DND-41 (cell line): Measurements from ENCODE around the gene PHKB.
"Not testable (repeated sequence)": the region's sequence is repeated elsewhere in the genome, so short reads cannot be mapped to it uniquely, and the experiment has no call there.

Experiments used
- ATAC-seq: fragments of 200-7000 bp; cut with Tn5 transposase; 3 replicates; pipeline ENCODE4 v1.9.1; 2021; ENCODE audit warnings: low read depth; ENCODE audit not compliant: insufficient read depth
- DNase-seq: peaks from one replicate; pipeline ENCODE4 v3.0.0-alpha.2; 2020
- H2AFZ ChIP-seq: 2 replicates; pipeline ENCODE4 v1.6.0; 2012; ENCODE audit warnings: low read depth, low read length
- H3K27ac ChIP-seq: 2 replicates; pipeline ENCODE4 v1.5.1; 2012; ENCODE audit warnings: low read length, inconsistent platforms
- H3K27me3 ChIP-seq: fragments of 200-600 bp; sonication (generic); 2 replicates; pipeline ENCODE4 v1.6.0; 2012; ENCODE audit warnings: low read length, mild to moderate bottlenecking, inconsistent platforms; ENCODE audit not compliant: insufficient read depth, poor library complexity
- H3K36me3 ChIP-seq: 2 replicates; pipeline ENCODE4 v1.5.1; 2012; ENCODE audit warnings: low read length, inconsistent platforms; ENCODE audit not compliant: insufficient read depth
- H3K4me1 ChIP-seq: 2 replicates; pipeline ENCODE4 v1.5.1; 2012; ENCODE audit warnings: mild to moderate bottlenecking, low read length; ENCODE audit not compliant: insufficient read depth
- H3K4me2 ChIP-seq: 2 replicates; pipeline ENCODE4 v1.6.0; 2012; ENCODE audit warnings: mild to moderate bottlenecking, moderate library complexity, low read length, inconsistent platforms; ENCODE audit not compliant: insufficient read depth
- H3K4me3 ChIP-seq, 2 experiments: fragments of 200-600 bp in 1 of 2; shearing (Covaris generic) in 1 of 2; 2 replicates each; pipeline ENCODE4 v1.5.1; 2012 to 2016; ENCODE audit warnings: inconsistent platforms in 2 of 2, low read length in 2 of 2, mild to moderate bottlenecking in 2 of 2, low read depth in 1 of 2, moderate library complexity in 1 of 2
- H3K79me2 ChIP-seq: 2 replicates; pipeline ENCODE4 v1.6.0; 2012; ENCODE audit warnings: low read length, inconsistent platforms; ENCODE audit not compliant: insufficient read depth
- H3K9ac ChIP-seq: 2 replicates; pipeline ENCODE4 v1.6.0; 2012; ENCODE audit warnings: low read depth, mild to moderate bottlenecking, inconsistent platforms, low read length, moderate library complexity
- H3K9me3 ChIP-seq: 2 replicates; pipeline ENCODE4 v1.5.1; 2012; ENCODE audit warnings: low read length, moderate library complexity, mild to moderate bottlenecking, inconsistent platforms; ENCODE audit not compliant: insufficient read depth, severe bottlenecking
- H4K20me1 ChIP-seq: 2 replicates; pipeline ENCODE4 v1.6.0; 2012; ENCODE audit warnings: low read length; ENCODE audit not compliant: insufficient read depth
- CTCF ChIP-seq: IDR thresholded peaks from 2 replicates; pipeline ENCODE4 v1.5.1; 2012; ENCODE audit warnings: borderline replicate concordance, low read length, moderate library complexity, mild to moderate bottlenecking; ENCODE audit not compliant: poor library complexity, severe bottlenecking; ENCODE audit errors: extremely low read depth
- EZH2 ChIP-seq: IDR thresholded peaks from 3 replicates; pipeline ENCODE4 v1.6.1; 2012; ENCODE audit warnings: borderline replicate concordance, low read depth, mild to moderate bottlenecking, moderate library complexity, low read length, inconsistent platforms; ENCODE audit not compliant: severe bottlenecking

Gene PHKB

DNA sequence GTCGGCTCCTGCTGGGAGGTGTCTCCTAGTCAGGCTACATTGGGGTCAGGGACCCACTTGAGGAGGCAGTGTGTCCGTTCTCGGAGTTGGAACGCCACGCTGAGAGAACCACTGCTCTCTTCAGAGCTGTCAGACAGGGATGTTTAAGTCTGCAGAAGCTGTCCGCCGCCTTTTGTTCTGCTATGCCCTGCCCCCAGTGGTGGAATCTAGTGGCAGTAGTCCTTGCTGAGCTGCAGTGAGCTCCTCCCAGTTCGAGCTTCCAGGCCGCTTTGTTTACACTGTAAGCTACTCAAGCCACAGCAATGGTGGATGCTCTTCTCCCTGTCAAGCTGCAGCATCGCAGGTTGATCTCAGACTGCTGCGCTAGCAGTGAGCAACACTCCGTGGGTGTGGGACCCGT is 36.3 kb upstream of the PHKB start:
- no peak overlapping the region for H3K4me2 ChIP-seq
- H3K27me3 ChIP-seq, result no peaks in the 10 kb centered on the region
- H3K36me3 ChIP-seq, result peaks cover 37% of the 10 kb centered on the region
- ATAC-seq (no peak), DNase-seq (no peak)
- no peak overlapping the region for H2AFZ ChIP-seq
- no peaks in the 10 kb centered on the region for H3K4me1 ChIP-seq
- H3K9me3 ChIP-seq, result no peaks in the 10 kb centered on the region
- H4K20me1 ChIP-seq, result no peaks in the 10 kb centered on the region
- H3K9ac ChIP-seq, result no peak overlapping the region
- no peak for TF ChIP-seq EZH2
- peak; percentile 5 for TF ChIP-seq CTCF
- H3K27ac ChIP-seq, result no peak overlapping the region
- no peak overlapping the region for H3K4me3 ChIP-seq
- no peaks in the 10 kb centered on the region for H3K79me2 ChIP-seq

DNA sequence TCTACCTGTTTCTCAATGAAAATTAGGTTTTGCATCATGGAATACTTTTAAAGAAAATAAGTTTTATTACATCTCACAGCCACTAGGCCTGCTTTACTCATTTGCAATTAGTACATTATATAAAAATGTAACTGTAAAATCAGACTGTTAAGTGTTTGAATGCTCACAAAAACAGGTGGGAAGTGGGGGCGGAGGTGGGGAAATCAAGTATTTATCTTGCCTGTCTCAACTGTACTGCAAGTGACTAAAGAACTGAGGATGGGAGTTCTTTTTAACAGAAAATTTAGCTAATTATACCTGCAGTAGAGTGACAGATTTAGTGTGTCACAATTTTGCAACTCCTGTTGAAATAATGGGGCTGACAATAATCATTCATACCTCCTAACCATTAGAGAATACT is 34.3 kb upstream of the PHKB start:
- Histone ChIP-seq H3K36me3 (peaks cover 38% of the 10 kb centered on the region), H3K27ac (no peak overlapping the region), H2AFZ (no peak overlapping the region), H4K20me1 (no peaks in the 10 kb centered on the region), H3K4me3 (no peak overlapping the region), H3K9ac (no peak overlapping the region), H3K79me2 (peaks cover 4% of the 10 kb centered on the region; the same call in 1 of the 2 replicates), H3K4me2 (no peak overlapping the region), H3K4me1 (no peaks in the 10 kb centered on the region), H3K27me3 (no peaks in the 10 kb centered on the region), H3K9me3 (no peaks in the 10 kb centered on the region)
- TF ChIP-seq CTCF (no peak), EZH2 (no peak)
- no peak for ATAC-seq
- DNase-seq, result no peak

GRCh38 chr16:47431960-47432359 is 29.2 kb upstream of the PHKB start:
- H3K27me3 ChIP-seq, result no peaks in the 10 kb centered on the region
- TF ChIP-seq CTCF (no peak), EZH2 (no peak)
- no peak for ATAC-seq
- no peak overlapping the region for H3K4me3 ChIP-seq
- H3K9me3 ChIP-seq, result no peaks in the 10 kb centered on the region
- H3K27ac ChIP-seq, result no peak overlapping the region
- no peaks in the 10 kb centered on the region for H3K4me1 ChIP-seq
- DNase-seq, result no peak
- H3K36me3 ChIP-seq, result peaks cover 22% of the 10 kb centered on the region
- H3K79me2 ChIP-seq, result peaks cover 17% of the 10 kb centered on the region; the same call in 1 of the 2 replicates
- H3K9ac ChIP-seq, result no peak overlapping the region
- H4K20me1 ChIP-seq, result peaks cover 5% of the 10 kb centered on the region
- H3K4me2 ChIP-seq, result no peak overlapping the region
- no peak overlapping the region for H2AFZ ChIP-seq

- H3K9ac ChIP-seq, H3K27ac ChIP-seq, H3K27me3 ChIP-seq, H3K9me3 ChIP-seq, H4K20me1 ChIP-seq, H3K4me1 ChIP-seq, H3K4me3 ChIP-seq, H2AFZ ChIP-seq, ATAC-seq, H3K4me2 ChIP-seq, DNase-seq: not testable (repeated sequence)
- peaks cover 19% of the 10 kb centered on the region; the same call in 1 of the 2 replicates for H3K79me2 ChIP-seq
- peaks cover 11% of the 10 kb centered on the region; the same call in 1 of the 2 replicates for H3K36me3 ChIP-seq
These were observed 26.9 kb upstream of the PHKB start for GRCh38 chr16:47434274-47434673.

DNA sequence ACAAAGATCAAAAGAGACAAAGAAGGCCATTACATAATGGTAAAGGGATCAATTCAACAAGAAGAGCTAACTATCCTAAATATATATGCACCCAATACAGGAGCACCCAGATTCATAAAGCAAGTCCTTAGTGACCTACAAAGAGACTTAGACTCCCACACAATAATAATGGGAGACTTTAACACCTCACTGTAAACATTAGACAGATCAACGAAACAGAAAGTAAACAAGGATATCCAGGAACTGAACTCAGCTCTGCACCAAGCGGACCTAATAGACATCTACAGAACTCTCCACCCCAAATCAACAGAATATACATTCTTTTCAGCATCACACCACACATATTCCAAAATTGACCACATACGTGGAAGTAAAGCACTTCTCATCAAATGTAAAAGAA is 21.1 kb upstream of the PHKB start:
- not testable (repeated sequence) for H2AFZ ChIP-seq, H3K79me2 ChIP-seq, H3K27ac ChIP-seq, H3K9ac ChIP-seq, H3K4me2 ChIP-seq, H4K20me1 ChIP-seq, H3K27me3 ChIP-seq, H3K9me3 ChIP-seq, ATAC-seq, H3K4me3 ChIP-seq, H3K4me1 ChIP-seq, DNase-seq, H3K36me3 ChIP-seq

DNA sequence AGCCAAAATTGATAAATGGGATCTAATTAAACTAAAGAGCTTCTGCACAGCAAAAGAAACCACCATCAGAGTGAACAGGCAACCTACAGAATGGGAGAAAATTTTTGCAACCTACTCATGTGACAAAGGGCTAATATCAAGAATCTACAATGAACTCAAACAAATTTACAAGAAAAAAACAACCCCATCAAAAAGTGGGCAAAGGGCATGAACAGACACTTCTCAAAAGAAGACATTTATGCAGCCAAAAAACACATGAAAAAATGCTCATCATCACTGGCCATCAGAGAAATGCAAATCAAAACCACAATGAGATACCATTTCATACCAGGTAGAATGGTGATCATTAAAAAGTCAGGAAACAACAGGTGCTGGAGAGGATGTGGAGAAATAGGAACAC is 18.2 kb upstream of the PHKB start:
- not testable (repeated sequence) for H3K4me3 ChIP-seq, H3K27me3 ChIP-seq, ATAC-seq, H3K79me2 ChIP-seq, H3K27ac ChIP-seq, H3K4me2 ChIP-seq, H3K9ac ChIP-seq, H3K9me3 ChIP-seq, H4K20me1 ChIP-seq, H3K4me1 ChIP-seq, H2AFZ ChIP-seq, DNase-seq
- peaks cover 21% of the 10 kb centered on the region; the same call in 1 of the 2 replicates for H3K36me3 ChIP-seq
